ENCODE results near the gene CALM3.

DNA sequence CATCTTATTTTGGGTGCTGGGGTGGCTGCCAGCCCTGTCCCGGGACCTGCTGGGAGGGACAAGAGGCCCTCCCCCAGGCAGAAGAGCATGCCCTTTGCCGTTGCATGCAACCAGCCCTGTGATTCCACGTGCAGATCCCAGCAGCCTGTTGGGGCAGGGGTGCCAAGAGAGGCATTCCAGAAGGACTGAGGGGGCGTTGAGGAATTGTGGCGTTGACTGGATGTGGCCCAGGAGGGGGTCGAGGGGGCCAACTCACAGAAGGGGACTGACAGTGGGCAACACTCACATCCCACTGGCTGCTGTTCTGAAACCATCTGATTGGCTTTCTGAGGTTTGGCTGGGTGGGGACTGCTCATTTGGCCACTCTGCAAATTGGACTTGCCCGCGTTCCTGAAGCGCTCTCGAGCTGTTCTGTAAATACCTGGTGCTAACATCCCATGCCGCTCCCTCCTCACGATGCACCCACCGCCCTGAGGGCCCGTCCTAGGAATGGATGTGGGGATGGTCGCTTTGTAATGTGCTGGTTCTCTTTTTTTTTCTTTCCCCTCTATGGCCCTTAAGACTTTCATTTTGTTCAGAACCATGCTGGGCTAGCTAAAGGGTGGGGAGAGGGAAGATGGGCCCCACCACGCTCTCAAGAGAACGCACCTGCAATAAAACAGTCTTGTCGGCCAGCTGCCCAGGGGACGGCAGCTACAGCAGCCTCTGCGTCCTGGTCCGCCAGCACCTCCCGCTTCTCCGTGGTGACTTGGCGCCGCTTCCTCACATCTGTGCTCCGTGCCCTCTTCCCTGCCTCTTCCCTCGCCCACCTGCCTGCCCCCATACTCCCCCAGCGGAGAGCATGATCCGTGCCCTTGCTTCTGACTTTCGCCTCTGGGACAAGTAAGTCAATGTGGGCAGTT lies 8.6 kb downstream of the CALM3 start:
- TF ChIP-seq, protein P1, sequence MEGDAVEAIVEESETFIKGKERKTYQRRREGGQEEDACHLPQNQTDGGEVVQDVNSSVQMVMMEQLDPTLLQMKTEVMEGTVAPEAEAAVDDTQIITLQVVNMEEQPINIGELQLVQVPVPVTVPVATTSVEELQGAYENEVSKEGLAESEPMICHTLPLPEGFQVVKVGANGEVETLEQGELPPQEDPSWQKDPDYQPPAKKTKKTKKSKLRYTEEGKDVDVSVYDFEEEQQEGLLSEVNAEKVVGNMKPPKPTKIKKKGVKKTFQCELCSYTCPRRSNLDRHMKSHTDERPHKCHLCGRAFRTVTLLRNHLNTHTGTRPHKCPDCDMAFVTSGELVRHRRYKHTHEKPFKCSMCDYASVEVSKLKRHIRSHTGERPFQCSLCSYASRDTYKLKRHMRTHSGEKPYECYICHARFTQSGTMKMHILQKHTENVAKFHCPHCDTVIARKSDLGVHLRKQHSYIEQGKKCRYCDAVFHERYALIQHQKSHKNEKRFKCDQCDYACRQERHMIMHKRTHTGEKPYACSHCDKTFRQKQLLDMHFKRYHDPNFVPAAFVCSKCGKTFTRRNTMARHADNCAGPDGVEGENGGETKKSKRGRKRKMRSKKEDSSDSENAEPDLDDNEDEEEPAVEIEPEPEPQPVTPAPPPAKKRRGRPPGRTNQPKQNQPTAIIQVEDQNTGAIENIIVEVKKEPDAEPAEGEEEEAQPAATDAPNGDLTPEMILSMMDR (conservative IDR thresholded peaks at IDR 0.05; ENCODE audit: low read length): no peak
- no peak for TF ChIP-seq EZH2phosphoT487 (IDR thresholded peaks at IDR 0.05; ENCODE audit: borderline replicate concordance)

Data from Loucy (cell line).